IMR-90 (cell line): ENCODE measurements around the gene ZBED2. TPM values are rescaled to one million over a fixed set of nuclear protein-coding genes. Genes with fewer than 3 reads are reported as not detected.
A peak's percentile ranks its signal among the peaks of the same experiment; 100 is the strongest.

ENCODE experiments used
- ATAC-seq: fragments of 200-7000 bp; cut with Tn5 transposase; 2 replicates; pipeline ENCODE4 v1.9.1; 2020; ENCODE audit warnings: low read depth, mild to moderate bottlenecking, moderate library complexity
- BruUV-seq: library from RNA; stranded (reverse); fragments of 400-500 nt; replicated peaks from 2 replicates; lab custom pipeline; 2021; lab: Mats Ljungman, UMichigan
- CTCF ChIA-PET: fragments of 300-600 bp; formaldehyde crosslinking; extraction: SDS; loops from one replicate; lab custom pipeline; 2021; ENCODE audit warnings: antibody characterized with exemption; lab: Yijun Ruan, JAX
- POLR2A ChIA-PET: fragments of 300-600 bp; sonication (Branson Sonifier 250); formaldehyde crosslinking; loops from one replicate; lab custom pipeline; 2022; ENCODE audit warnings: antibody characterized with exemption; ENCODE audit not compliant: unreplicated experiment; lab: Charles Lee
- DNase-seq: peaks from one replicate; pipeline ENCODE4 v3.0.0; 2013
- H2AFZ ChIP-seq: replicated peaks from 2 replicates; pipeline ENCODE3; 2013; ENCODE audit warnings: low read length, mild to moderate bottlenecking; ENCODE audit not compliant: poor library complexity
- H2AK5ac ChIP-seq: 2 replicates; pipeline ENCODE4 v1.6.1; 2013; ENCODE audit warnings: low read depth, low read length, inconsistent platforms
- H2AK9ac ChIP-seq: replicated peaks from 2 replicates; pipeline ENCODE3; 2013; ENCODE audit warnings: mild to moderate bottlenecking, low read depth, low read length, moderate library complexity; ENCODE audit not compliant: poor library complexity
- H2BK120ac ChIP-seq: 2 replicates; pipeline ENCODE4 v1.6.1; 2013; ENCODE audit warnings: low read depth, low read length, inconsistent platforms
- H2BK15ac ChIP-seq: 3 replicates; pipeline ENCODE4 v1.6.1; 2013; ENCODE audit warnings: low read depth, low read length, inconsistent platforms
- H2BK20ac ChIP-seq: 2 replicates; pipeline ENCODE4 v1.6.1; 2013; ENCODE audit warnings: low read depth, mild to moderate bottlenecking, inconsistent platforms, low read length, moderate library complexity
- H2BK5ac ChIP-seq: 2 replicates; pipeline ENCODE4 v1.6.1; 2013; ENCODE audit warnings: mild to moderate bottlenecking, low read depth, low read length, inconsistent platforms; ENCODE audit not compliant: poor library complexity, severe bottlenecking
- H3K14ac ChIP-seq: replicated peaks from 2 replicates; pipeline ENCODE4 v1.6.1; 2013; ENCODE audit warnings: low read depth, low read length, inconsistent platforms
- H3K18ac ChIP-seq: 2 replicates; pipeline ENCODE4 v1.6.1; 2013; ENCODE audit warnings: low read depth, low read length, control low read depth
- H3K23ac ChIP-seq: 2 replicates; pipeline ENCODE4 v1.6.1; 2013; ENCODE audit warnings: low read depth, low read length, inconsistent platforms
- H3K27ac ChIP-seq: 2 replicates; pipeline ENCODE4 v1.5.1; 2013; ENCODE audit warnings: mild to moderate bottlenecking, control low read depth, low read length; ENCODE audit not compliant: insufficient read depth
- H3K27me3 ChIP-seq: 2 replicates; pipeline ENCODE4 v1.6.1; 2013; ENCODE audit warnings: low read length; ENCODE audit not compliant: control insufficient read depth, insufficient read depth
- H3K36me3 ChIP-seq: 2 replicates; pipeline ENCODE4 v1.6.1; 2013; ENCODE audit warnings: low read length, mixed read lengths; ENCODE audit not compliant: control insufficient read depth, insufficient read depth
- H3K4ac ChIP-seq: 2 replicates; pipeline ENCODE4 v1.6.1; 2013; ENCODE audit warnings: low read depth, low read length, inconsistent platforms
- H3K4me1 ChIP-seq: 2 replicates; pipeline ENCODE4 v1.6.1; 2013; ENCODE audit warnings: low read length, mixed read lengths; ENCODE audit not compliant: control insufficient read depth, insufficient read depth
- H3K4me2 ChIP-seq: 2 replicates; pipeline ENCODE4 v1.6.1; 2013; ENCODE audit warnings: low read depth, mild to moderate bottlenecking, control low read depth, low read length, moderate library complexity
- H3K4me3 ChIP-seq: 2 replicates; pipeline ENCODE4 v1.5.1; 2013; ENCODE audit warnings: low read depth, mild to moderate bottlenecking, control low read depth, low read length, moderate library complexity; ENCODE audit not compliant: insufficient read depth
- H3K56ac ChIP-seq: 2 replicates; pipeline ENCODE4 v1.6.1; 2013; ENCODE audit warnings: low read length, inconsistent platforms; ENCODE audit not compliant: insufficient read depth; ENCODE audit errors: extremely low read depth
- H3K79me1 ChIP-seq, 2 experiments: 2 replicates each; pipeline ENCODE4 v1.6.1; 2013; ENCODE audit warnings: low read length in 2 of 2, inconsistent platforms in 1 of 2, low read depth in 1 of 2
- H3K9ac ChIP-seq: 2 replicates; pipeline ENCODE4 v1.6.1; 2013; ENCODE audit warnings: low read depth, low read length, control low read depth
- H3K9me1 ChIP-seq: 2 replicates; pipeline ENCODE4 v1.6.1; 2013; ENCODE audit warnings: low read length, inconsistent platforms; ENCODE audit not compliant: insufficient read depth
- H3K9me3 ChIP-seq: 2 replicates; pipeline ENCODE4 v1.6.1; 2013; ENCODE audit warnings: low read length; ENCODE audit not compliant: control insufficient read depth, insufficient read depth
- H4K20me1 ChIP-seq: 2 replicates; pipeline ENCODE4 v1.6.1; 2013; ENCODE audit warnings: low read length, inconsistent platforms; ENCODE audit not compliant: insufficient read depth
- H4K5ac ChIP-seq: 2 replicates; pipeline ENCODE4 v1.6.1; 2013; ENCODE audit warnings: mild to moderate bottlenecking, low read depth, low read length, control low read depth
- H4K8ac ChIP-seq, 2 experiments: 2 replicates each; pipeline ENCODE4 v1.6.1; 2013; ENCODE audit warnings: low read depth in 2 of 2, low read length in 2 of 2, control low read depth in 1 of 2, inconsistent platforms in 1 of 2
- H4K91ac ChIP-seq: 2 replicates; pipeline ENCODE4 v1.6.1; 2013; ENCODE audit warnings: low read depth, low read length, inconsistent platforms; ENCODE audit not compliant: insufficient read depth
- MAFK ChIP-seq: IDR thresholded peaks from 2 replicates; pipeline ENCODE4 v1.6.1; 2012; ENCODE audit warnings: low read depth, low read length, improper control_type of control experiment
- MAZ ChIP-seq: IDR thresholded peaks from 2 replicates; pipeline ENCODE4 v1.6.1; 2012; ENCODE audit warnings: low read depth, mild to moderate bottlenecking, low read length, improper control_type of control experiment, moderate library complexity, borderline replicate concordance
- NFE2L2 ChIP-seq: fragments of 150-350 bp; IDR thresholded peaks from 2 replicates; pipeline ENCODE4 v1.6.1; 2016; ENCODE audit warnings: low read depth, mild to moderate bottlenecking, low read length
- RAD21 ChIP-seq: IDR thresholded peaks from 2 replicates; pipeline ENCODE4 v1.6.1; 2012; ENCODE audit warnings: low read length, improper control_type of control experiment
- RCOR1 ChIP-seq: IDR thresholded peaks from 2 replicates; pipeline ENCODE4 v1.6.1; 2012; ENCODE audit warnings: mild to moderate bottlenecking, low read length, improper control_type of control experiment; ENCODE audit not compliant: insufficient replicate concordance
- WGBS, 2 experiments: methylation state at CpG; one replicate each; pipeline versions ENCODE4 v1.1.5 to v1.1.7; 2013; ENCODE audit warnings: missing lambda C conversion rate in 2 of 2; ENCODE audit not compliant: insufficient read length in 1 of 2; ENCODE audit errors: extremely low coverage in 2 of 2; 5-methylcytosine and 5-hydroxymethylcytosine counted together
- dilution Hi-C: fragments of 300-500 bp; cut with HindIII; formaldehyde crosslinking; loops from one replicate; pipeline ENCODE4 v1.14.3; 2018; ENCODE audit warnings: low sequenced_read_pairs; ENCODE audit not compliant: unreplicated experiment
- in situ Hi-C: fragments of 300-500 bp; cut with MboI; formaldehyde crosslinking; loops from 3 replicates; pipeline ENCODE4 v1.14.3; 2019; ENCODE audit warnings: low sequenced_read_pairs, inconsistent platforms, mixed read lengths
- intact Hi-C: fragments of 100-400 bp; cut with micrococcal nuclease; formaldehyde crosslinking; loops from 2 replicates; pipeline ENCODE4 v1.10.0; 2022
- polyA plus RNA-seq, 3 experiments: library from polyadenylated mRNA; depleted of rRNA; stranded (reverse); fragments of >200 nt; gene quantifications; 2 replicates each; pipeline ENCODE4 v1.2.3, GENCODE V29; 2012; ENCODE audit warnings: low replicate concordance in 1 of 3
- total RNA-seq: library from RNA; depleted of rRNA; stranded (reverse); fragments of >200 nt; gene quantifications from 2 replicates; pipeline ENCODE4 v1.2.3, GENCODE V29; 2012

Gene ZBED2
- total and polyA plus RNA-seq, 2 of the 4 experiments (the other 2 are of a cell fraction): 0.51 to 0.72 TPM

- H4K91ac ChIP-seq: no peak overlapping the region
- in situ Hi-C loops: loop anchor here (25.0 kb wide), 2 partner anchors 277 to 377 kb away; partner anchors contain the start of gene PHLDB2
- no peak overlapping the region for H2AK5ac ChIP-seq
- peaks cover 2% of the 10 kb centered on the region for H3K9me1 ChIP-seq
- CTCF ChIA-PET: no interaction called here
- no peak overlapping the region for H2AFZ ChIP-seq
- dilution Hi-C loops: no loop called here
- no peak overlapping the region for H4K5ac ChIP-seq
- H3K4me3 ChIP-seq: no peak overlapping the region
- H3K27ac ChIP-seq: no peak overlapping the region
- H4K8ac ChIP-seq: no peak overlapping the region
- no peak overlapping the region for H2BK15ac ChIP-seq
- H3K9ac ChIP-seq: no peak overlapping the region
- H2AK9ac ChIP-seq: no peak overlapping the region
- no peak overlapping the region for H3K4ac ChIP-seq
- no peak overlapping the region for H2BK120ac ChIP-seq
- no CpG with 5 or more reads among the region's 1 CpG for WGBS, 2 experiments
- no peak overlapping the region for H3K4me2 ChIP-seq
- H2BK20ac ChIP-seq: no peak overlapping the region
- no peaks in the 10 kb centered on the region for H3K36me3 ChIP-seq
- DNase-seq (peak; percentile 10), ATAC-seq (no peak)
- no peaks in the 10 kb centered on the region for H4K20me1 ChIP-seq
- no TSS peak for BruUV-seq
- TF ChIP-seq MAFK (no peak), RCOR1 (no peak), NFE2L2 (no peak), RAD21 (no peak), MAZ (no peak)
- H3K79me1 ChIP-seq: no peaks in the 10 kb centered on the region
- H3K56ac ChIP-seq: no peak overlapping the region
- intact Hi-C loops: no loop called here
- H2BK5ac ChIP-seq: no peak overlapping the region
- H3K18ac ChIP-seq: no peak overlapping the region
- H3K9me3 ChIP-seq: no peaks in the 10 kb centered on the region
- peaks cover 5% of the 10 kb centered on the region for H3K4me1 ChIP-seq
- no peaks in the 10 kb centered on the region for H3K27me3 ChIP-seq
- POLR2A ChIA-PET: no interaction called here
- no peak overlapping the region for H3K23ac ChIP-seq
- H3K14ac ChIP-seq: no peak overlapping the region
These were observed 9.9 kb downstream of the ZBED2 start for GRCh38 chr3:111585217-111585616.
